BJ (cell line): Measurements from ENCODE around the gene MRPS6. TPM values are rescaled to one million over a fixed set of nuclear protein-coding genes. Genes with fewer than 3 reads are reported as not detected.

ENCODE experiments used
- CTCF ChIA-PET: fragments of 350-600 bp; formaldehyde crosslinking; extraction: SDS; loops from one replicate; lab custom pipeline; 2021; ENCODE audit warnings: antibody characterized with exemption, inconsistent platforms; lab: Yijun Ruan, JAX
- POLR2A ChIA-PET: fragments of 300-600 bp; sonication (Branson Sonifier 250); formaldehyde crosslinking; extraction: SDS; loops from one replicate; lab custom pipeline; 2021; ENCODE audit warnings: antibody characterized with exemption; lab: Charles Lee
- DNase-seq: peaks from one replicate; pipeline ENCODE4 v3.0.0-alpha.2; 2011; ENCODE audit warnings: low read depth
- H3K27me3 ChIP-seq: 2 replicates; pipeline ENCODE4 v1.6.0; 2011; ENCODE audit warnings: low read length; ENCODE audit not compliant: control insufficient read depth, insufficient read depth
- H3K36me3 ChIP-seq: 2 replicates; pipeline ENCODE4 v1.5.1; 2011; ENCODE audit warnings: low read length; ENCODE audit not compliant: control insufficient read depth, insufficient read depth
- H3K4me3 ChIP-seq: 2 replicates; pipeline ENCODE4 v1.5.1; 2011; ENCODE audit warnings: low read depth, mild to moderate bottlenecking, control low read depth, low read length
- CTCF ChIP-seq: IDR thresholded peaks from 2 replicates; pipeline ENCODE4 v1.5.1; 2011; ENCODE audit warnings: low read depth, mild to moderate bottlenecking, control low read depth, inconsistent platforms, low read length, moderate library complexity; ENCODE audit not compliant: insufficient read depth
- polyA plus RNA-seq: library from polyadenylated mRNA; depleted of rRNA; stranded (reverse); fragments of >200 nt; gene quantifications from 2 replicates; pipeline ENCODE4 v1.2.3, GENCODE V29; 2011

Gene MRPS6
- polyA plus RNA-seq, 1 experiment, result 13.8 TPM

DNA sequence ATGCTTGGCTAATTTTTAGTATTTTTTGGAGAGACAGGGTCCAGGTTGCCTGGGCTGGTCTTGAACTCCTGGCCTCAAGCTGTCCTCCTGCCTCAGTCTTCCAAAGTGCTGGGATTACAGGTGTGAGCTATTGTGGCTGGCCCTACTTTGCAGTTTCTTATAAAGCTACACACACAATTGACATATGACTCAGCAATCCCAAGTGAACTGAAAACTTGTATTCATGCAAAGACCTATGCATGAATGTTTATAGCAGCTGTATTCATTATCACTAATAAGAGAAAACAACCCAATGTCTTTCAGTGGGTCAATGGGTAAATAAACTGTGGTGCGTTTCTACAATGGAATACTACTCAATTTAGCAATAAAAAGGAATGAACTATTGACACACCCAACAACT lies 103.1 kb downstream of the MRPS6 start:
- ChIA-PET POLR2A (no interaction called here), CTCF (no interaction called here)
- no peak for DNase-seq
- TF ChIP-seq CTCF, result no peak
- Histone ChIP-seq H3K27me3 (no peaks in the 10 kb centered on the region), H3K36me3 (no peaks in the 10 kb centered on the region), H3K4me3 (no peak overlapping the region)

GRCh38 chr21:34177919-34178567 lies 104.7 kb downstream of the MRPS6 start:
- no peak overlapping the region for H3K4me3 ChIP-seq
- ChIA-PET POLR2A (no interaction called here), CTCF (interaction anchor here (0.6 to 1.0 kb wide), 2 partner anchors 11 to 20 kb away, joined by 3 read pairs; no protein-coding TSS in a partner anchor)
- no peak for TF ChIP-seq CTCF
- H3K36me3 ChIP-seq, result no peaks in the 10 kb centered on the region
- no peaks in the 10 kb centered on the region for H3K27me3 ChIP-seq
- no peak for DNase-seq

GRCh38 chr21:34179204-34179935 lies 106.0 kb downstream of the MRPS6 start:
- TF ChIP-seq CTCF, result no peak
- no peaks in the 10 kb centered on the region for H3K36me3 ChIP-seq
- H3K4me3 ChIP-seq, result no peak overlapping the region
- no peak for DNase-seq
- no peaks in the 10 kb centered on the region for H3K27me3 ChIP-seq
- CTCF ChIA-PET, result interaction anchor here (0.7 to 1.4 kb wide), 3 partner anchors 12 to 62 kb away, joined by 3 read pairs; no protein-coding TSS in a partner anchor
- POLR2A ChIA-PET, result no interaction called here

GRCh38 chr21:34180407-34180806 lies 107.0 kb downstream of the MRPS6 start:
- DNase-seq, result no peak
- ChIA-PET CTCF (interaction anchor here (0.7 to 1.4 kb wide), 2 partner anchors 11 to 61 kb away, joined by 3 read pairs; no protein-coding TSS in a partner anchor), POLR2A (no interaction called here)
- Histone ChIP-seq H3K4me3 (no peak overlapping the region), H3K27me3 (no peaks in the 10 kb centered on the region), H3K36me3 (no peaks in the 10 kb centered on the region)
- TF ChIP-seq CTCF, result no peak

GRCh38 chr21:34180826-34181359 lies 107.5 kb downstream of the MRPS6 start:
- no peak for DNase-seq
- Histone ChIP-seq H3K27me3 (no peaks in the 10 kb centered on the region), H3K4me3 (no peak overlapping the region), H3K36me3 (no peaks in the 10 kb centered on the region)
- CTCF ChIA-PET, result no interaction called here
- no peak for TF ChIP-seq CTCF
- POLR2A ChIA-PET, result no interaction called here
